Inferior parietal cortex (tissue), 1 donor: ENCODE results near the gene HES1.
"Not testable (repeated sequence)": the region's sequence is repeated elsewhere in the genome, so short reads cannot be mapped to it uniquely, and the experiment has no call there.

Experiments used
- DNase-seq: peaks from one replicate; pipeline ENCODE4 v3.0.0-alpha.2; 2016; ENCODE audit errors: extremely low spot score

HES1 gene

DNA sequence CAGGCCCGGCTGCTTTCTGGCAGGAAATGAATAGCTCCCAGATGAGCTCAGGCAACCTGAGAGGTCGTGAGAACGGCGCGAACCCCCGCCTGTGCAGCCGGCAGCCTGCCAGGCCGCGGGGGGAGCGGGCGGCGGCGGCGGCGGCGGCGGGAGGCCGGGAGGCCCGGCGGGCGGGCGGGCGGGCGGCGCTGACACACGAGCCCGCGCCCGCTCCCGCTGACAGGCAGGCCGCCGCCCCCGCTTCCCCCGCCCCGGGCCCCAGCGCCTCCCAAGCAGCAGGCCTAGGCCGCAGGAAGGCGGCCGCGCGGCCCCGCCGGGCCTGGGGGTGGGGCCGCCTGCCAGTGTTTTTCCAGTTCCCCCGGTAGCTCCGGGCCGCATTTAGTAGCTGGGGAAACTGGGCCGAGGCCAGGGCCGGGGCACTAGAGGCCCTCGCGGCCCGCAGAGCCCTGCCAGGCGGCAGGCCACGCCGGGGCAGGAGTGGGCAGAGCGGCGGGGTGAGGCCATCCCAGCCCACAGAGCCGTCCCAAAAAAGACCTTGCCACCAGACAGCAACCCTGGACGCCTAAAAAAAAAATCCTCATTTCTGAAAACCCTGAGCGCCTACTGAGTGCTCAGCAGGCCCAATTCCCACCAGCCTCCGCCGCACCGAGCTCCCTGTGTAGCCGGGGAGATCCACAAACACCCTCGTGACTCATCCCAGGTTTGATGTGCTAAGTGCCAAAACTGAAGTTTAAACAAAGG lies 5.6 kb downstream of the HES1 start:
- peak; percentile 62 for DNase-seq

DNA sequence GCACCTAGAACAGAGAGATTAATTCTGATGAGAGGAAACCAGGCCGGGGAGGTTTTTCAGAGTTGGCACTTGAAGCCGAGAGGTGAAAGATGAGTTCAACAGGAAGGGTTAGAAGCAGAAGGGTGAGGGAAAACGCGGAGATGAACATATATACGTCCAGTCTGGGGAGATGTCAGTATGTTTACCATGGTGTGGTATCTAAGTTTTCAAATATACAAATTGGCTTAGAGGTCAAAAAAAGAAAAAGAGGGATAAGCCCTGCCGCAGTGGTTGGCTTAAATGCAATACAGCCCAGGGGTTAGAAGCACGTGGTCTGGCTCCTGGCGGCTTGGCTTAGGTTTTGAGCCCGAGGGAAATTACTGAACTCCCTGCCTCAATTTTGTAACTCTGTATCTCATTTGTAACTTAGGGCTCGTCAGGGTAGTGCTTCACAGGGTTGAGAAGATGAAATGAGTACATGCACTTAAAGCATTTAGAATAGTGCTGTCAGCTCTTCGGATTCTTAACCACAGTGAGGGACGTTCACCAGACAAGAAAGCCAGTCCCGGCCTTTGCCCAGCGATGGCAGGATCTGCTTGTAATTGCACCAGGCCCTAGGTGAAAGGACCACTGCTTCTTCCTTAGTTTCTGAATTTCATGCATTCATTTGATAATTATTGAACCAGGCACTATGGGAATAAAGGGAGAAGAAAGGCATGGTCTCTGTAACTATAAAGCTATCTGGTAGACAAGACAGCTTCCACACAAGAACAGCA lies 6.4 kb downstream of the HES1 start:
- DNase-seq = no peak

DNA sequence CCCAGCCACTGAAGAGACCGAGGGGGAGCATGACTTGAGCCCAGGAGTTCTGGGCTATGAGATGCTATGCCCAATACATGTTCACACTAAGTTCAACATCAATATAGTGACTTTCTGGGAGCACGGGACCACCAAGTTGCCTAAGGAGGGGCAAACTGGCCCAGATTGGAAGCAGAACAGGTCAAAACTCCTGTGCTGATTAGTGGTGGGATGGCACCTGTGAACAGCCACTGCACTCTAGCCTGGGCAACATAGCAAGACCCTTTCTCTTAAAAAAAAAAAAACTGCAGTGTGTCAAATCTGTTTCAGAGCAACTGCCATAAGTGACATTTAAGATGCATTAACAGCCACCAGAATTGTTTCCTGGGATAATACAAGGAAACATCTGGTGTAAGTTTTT lies 9.8 kb downstream of the HES1 start:
- DNase-seq = no peak

DNA sequence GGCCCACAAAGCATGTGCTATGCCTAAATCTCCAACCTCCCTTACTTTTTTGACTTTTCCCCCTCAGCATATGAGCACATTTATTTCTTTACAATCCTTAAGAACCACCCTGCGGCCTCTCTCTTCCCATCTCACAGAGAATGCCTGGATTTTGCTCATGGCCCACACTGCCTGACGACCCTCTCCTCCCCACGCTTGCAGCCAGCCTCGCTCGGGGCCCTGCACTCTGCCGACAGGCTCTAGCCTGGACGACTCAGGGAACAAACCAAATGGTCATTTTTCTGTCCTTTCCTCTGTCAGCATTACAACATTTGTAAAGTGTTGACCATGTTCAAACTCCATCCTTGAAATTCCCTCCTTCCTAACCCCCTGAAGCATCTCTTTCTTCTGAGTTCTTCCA lies 11.7 kb downstream of the HES1 start:
- DNase-seq = no peak

DNA sequence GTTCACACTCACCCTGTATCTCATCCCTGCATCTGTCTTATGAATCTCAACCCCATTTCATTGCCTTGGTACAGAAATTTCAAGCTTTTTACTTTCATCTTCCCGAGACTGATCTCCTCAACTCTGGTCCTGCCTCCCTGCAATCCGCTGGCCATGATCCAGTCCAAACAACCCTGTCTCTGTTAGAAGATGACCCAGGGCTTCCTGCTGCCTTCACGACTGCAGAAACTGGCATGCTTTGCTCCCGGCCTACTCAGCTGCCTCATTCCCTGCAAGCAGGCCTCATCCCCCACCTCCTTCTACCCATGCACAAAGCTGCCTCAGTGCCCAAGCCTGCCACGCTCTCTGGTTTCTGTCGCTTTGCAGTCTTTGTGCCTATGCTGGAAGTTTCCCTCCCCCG lies 12.4 kb downstream of the HES1 start:
- DNase-seq = no peak

DNA sequence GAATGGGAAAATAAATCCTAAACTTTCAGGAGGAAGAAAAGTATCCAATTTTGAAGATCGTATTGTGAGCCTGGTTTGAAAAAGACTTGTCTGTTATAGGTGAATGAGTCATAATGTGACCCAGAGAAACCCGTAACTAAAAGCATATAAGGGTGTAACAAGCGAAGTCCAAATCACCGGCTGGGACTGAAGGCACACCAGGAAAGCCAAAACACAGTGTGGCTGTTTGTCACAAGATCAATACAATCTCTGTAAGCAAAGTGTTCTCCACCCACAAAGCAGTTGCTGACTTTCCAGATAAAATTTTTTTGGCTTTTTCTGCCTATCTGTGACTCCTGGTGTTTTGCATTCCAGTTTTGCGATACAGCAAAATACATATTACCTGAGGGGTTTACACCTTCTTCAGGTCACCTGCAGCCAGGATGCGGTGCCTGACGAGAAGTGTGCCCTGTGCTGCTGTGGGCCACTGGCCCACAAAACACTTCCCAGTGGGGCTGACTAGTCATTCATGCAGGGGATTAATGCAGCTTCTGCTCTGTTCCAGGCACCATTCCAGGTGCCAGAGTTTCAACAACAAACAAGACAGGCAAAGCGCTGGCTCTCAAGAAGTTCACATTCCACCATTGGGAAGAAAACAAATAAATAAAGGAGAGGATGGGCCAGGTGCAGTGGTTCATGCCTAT lies 14.4 kb downstream of the HES1 start:
- DNase-seq = no peak

DNA sequence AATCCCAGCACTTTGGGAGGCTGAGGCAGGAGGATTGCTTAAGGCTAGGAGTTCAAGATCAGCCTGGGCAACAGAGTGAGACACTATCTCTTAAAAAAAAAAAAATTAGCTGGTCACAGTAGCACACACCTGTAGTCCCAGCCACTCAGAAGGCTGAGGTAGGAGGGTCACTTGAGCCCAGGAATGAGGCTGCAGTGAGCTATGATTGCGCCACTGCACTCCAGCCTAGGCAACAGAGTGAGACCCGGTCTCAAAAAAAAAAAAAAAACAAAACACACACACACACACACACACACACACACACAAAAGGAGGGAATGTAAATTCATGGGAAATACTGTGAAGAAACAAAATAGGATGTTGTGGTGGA lies 15.0 kb downstream of the HES1 start:
- not testable (repeated sequence) for DNase-seq

DNA sequence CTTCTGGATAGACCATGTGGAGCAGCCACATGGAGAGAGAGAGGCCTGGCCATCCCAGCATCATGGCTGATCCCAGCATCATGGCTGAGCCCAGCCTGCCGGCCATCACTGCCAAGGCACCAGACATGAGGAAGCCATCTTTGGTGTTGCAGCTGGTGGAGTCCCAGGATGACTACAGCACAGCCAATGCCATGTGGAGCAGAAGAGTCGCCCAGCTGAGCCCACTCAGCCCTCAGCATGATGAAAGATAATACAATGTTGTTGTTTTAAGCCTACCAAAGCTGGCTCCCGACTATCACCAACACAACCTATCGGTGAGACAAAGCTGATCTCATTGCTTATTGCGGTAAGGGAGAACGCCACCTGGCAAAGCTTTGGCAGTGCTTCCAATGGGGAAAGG lies 18.4 kb downstream of the HES1 start:
- DNase-seq = no peak

DNA sequence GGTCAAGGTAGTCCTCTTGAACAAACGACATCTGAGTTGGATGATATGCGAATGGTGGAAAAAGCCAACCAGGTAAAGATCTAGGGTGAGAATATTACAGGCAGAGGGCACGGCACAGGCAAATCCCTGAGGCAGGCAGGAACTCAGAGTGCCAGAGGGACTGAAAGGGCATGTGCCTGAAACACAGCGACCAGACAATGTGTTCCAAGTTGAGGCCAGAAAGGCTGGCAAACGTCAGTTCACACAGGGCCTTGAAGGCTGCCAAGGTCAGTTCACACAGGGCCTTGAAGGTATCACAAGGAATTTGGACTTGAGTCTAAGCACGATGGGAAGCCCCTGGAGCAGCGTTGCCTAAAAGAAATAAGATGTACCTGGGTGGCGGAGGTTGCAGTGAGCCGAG lies 20.1 kb downstream of the HES1 start:
- no peak for DNase-seq

DNA sequence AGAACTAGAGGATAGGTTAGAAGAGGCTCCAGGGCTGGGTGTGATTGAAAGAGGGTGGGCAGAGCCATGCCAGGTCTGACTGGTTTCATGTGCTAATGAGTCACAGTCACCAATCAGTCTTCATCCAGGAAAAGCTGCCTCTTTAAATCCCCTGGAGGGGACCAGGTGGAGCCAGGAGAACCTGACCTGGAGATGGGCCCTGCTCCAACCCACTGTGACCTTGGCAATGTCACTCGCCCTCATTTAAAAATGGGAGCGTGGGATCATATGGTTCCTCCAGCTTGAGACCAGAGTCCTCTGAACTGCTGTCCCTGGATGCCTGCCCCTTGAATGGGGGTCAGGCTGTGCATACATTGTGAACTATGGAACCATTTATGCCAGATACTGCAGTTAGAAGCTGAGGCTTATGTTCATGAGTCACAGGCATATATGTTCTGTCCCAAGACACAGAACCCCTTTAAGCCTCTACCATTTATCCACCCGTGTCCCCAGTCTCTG lies 23.0 kb downstream of the HES1 start:
- DNase-seq = no peak

DNA sequence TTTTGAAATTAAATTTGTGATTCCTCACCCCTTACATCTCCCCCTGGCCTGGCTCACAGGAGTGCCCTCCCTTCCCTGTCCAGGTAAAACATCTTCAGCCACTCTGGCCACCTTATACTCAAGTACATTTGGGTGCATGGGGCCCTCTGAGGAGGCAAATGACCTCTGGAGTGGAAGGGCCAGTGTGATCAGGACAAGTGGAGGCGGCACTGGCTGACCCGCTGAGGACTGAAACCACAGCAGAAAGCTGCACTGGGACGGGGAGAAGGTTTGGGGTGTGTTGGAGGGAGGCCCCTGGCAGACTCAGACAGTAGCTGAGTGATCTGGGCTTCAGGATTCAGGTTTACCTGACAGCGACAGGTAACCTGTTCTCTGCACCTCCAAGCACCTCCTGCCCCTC lies 24.2 kb downstream of the HES1 start:
- DNase-seq = no peak

DNA sequence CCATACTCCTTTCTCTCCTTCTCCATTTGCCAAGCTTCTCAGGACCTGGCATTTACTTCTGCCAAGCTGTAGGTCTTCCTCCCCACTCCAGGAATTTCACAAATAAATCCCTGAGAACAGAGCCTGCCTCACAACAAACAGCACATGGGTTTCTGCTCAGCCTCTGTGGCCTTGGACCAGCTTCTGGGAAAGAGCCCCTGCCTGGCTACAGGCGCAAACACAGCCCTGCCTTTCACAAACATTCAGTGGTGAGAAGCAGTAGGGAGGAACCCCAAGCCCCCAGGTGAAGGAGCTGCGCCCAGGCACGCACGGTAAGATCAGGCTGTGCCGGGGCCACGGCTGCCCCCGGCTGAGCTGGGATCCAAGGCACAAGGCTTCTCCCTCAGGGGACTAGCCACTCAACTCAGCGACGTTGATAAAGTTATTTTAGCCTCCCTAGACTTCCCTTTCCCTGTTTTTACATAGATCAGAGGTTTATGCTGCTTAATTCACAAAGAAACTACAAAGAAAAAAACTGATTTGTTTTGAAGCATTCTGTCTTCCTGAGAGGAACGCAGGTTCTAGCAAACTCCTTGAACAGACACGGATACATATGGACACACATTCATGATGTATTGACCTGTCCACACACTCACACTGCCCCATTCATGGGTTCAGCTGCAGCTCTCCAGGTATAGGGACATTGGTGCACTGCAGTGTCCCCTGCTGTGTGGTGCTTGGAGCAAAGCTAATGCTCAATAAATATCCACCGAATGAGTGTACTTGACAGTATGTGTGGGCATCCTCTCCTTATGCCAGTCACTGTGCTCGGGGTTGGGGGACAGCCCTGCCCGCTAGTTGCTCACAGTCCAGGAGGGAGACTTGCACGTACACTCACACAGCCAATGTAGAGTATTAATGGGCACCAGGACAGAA lies 25.4 kb downstream of the HES1 start:
- no peak for DNase-seq

DNA sequence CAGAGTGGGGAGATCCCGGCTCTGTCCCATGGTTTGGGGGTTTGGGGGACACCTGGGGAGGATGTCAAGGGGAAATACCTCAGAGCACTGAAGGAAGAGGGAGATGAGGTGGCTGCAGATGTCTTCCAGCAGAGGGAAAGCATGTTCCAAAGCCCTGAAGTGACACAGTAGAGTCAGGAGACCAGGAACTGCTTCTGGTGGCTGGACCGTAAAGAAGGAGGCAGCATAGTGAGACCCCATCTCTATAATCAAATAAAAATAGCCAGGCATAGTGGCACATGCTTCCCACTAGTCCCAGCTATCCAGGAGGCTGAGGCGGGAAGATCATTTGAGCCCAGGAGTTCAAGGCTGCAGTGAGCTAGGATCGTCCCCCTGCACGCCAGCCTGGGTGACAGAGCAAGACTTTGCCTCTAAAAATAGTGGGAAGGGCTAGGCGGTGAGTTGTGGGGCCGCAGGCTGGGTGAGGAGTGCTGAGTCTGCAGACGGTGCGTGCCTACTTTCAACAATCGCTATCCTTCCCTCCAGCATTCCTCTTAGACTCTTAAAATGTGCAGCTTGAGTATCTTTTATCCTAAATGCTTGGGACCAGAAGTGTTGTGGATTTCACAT lies 26.2 kb downstream of the HES1 start:
- no peak for DNase-seq

DNA sequence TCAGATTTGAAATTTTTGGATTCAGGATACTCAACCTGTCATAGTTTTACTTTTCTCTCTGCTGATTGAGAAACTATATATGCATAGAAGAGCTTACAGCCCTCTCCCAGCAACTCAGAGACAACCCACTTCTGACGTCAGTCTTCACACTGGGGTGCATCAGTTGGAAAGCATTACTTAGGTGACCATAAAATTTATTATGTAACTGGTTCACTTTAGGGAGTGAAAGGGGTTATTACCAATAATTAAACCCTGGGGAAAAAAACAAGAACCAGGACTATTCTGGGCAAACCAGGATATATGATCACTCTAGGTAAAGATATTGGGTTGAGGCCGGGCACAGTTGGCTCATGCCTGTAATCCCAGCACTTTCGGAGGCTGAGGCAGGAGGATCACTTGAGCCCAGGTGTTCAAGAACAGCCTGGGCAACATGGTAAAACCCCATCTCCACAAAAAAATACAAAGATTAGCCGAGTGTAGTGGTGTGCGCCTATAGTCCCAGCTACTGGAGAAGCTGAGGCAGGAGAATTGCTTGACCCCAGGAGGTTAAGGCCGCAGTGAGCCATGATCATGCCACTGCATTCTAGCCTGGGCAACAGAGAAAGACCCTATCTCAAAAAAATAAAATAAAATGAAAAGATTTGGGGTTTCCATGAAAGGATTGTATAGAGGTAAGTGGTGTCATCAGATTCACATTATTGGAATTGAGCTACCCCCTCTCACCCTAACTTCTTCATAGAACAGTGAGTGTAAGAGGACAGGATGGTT lies 27.1 kb downstream of the HES1 start:
- DNase-seq = no peak

DNA sequence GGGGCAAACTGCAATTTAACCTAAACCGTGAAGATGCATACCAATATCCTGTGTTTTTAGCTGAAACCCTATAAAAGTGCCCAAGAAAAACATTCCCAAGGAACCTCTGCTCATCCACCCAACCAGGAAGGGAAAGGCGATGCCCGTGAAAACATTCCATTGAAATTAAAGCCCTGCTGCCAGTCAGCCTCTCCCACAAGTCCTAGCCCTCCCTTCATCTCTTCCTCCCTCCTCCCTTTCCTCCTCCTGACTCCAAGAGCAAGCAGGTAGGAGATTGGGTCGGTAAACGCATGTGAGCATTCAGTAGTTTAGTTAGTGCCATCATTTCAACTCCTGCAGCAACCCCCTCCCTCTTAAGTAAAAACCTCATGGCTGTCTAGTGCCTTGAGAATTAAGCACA lies 27.7 kb downstream of the HES1 start:
- DNase-seq = no peak

DNA sequence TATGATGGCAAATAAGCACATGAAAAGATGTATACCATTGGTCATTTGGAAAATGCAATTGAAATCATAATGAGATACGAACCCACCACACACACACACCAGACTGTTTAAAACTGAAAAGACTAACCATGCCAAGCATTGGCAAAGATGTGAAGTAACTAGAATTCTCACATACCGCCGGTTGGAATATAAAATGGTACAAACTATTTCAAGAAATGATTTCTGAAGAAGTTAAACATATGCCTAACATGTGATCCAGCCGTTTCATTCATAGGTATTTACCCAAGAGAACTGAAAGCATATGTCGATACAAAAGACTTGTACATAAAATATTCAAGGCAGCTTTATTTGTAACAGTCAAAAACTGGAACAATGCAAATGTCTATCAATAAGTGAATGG lies 28.9 kb downstream of the HES1 start:
- DNase-seq = no peak

DNA sequence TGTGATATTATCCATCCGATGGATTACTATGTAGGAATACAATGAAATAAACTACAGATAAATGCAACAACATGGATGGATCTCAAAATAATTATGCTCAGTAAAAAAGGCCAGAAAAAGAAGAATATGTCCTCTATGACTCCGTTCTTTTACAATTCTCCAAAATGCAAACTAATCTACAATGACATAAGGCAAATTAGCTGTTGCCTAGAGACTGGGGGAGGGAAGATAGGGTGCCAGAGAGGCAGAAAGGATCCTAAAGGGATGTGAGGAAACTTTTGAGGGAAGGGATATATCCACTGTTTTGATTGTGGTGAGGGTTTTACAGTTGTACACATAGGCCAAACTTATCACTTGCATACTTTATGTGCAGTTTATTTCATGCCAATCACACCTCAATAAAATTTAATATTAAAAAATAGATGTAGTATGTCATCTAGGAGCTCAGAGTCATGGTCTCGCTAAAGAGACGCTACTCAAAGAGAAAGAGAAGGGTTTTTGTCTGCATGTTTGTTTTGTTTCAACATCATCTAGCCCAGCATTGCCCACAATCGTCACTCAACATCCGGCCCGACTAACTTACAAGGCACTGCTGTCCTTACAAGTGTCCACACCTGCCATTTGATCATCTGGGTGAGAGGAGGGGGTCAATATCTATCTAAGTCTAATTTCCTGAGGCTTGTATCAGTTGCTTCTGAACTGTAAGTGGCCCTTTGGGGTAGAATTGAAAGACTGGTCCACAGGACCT lies 29.5 kb downstream of the HES1 start:
- DNase-seq = no peak

DNA sequence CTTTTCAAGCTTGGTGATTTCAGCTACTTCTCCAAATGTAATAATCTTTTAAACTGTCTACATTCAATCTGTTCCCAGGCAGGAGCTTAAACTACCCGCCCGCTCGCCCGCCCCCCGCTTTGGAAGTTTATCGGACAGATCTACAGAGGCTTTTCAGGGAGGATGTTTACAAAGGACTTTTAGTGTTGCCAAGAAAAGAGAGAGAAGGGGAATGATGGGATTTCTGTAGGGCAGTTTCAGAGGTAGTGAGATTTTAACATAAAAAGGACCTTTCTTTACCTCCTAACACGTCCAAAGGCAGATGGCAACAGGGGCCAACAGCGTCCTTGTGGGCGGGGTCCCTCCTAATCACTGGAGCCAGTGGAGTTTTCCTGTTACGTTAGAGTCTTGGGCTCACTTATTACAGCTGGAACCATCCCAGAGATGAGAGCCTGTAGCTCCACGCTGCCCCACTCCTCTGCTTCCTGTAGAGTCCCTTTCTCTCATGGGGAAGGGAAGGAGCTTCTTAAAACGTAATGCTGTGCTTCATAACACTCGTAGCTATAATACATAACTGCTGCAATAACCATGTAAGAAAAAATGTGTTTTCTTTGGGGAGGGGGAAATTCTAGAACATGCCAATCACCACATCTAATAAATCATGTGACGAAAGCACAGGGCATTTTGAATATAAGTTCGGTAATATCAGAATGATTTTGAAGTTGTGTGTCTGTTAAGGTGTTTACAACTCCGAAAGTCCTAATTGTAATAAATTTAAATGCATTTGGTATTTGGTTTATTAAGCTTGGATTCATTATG lies 30.9 kb downstream of the HES1 start:
- no peak for DNase-seq
